ENCODE results near the gene ABAT. TPM values are rescaled to one million over a fixed set of nuclear protein-coding genes. Genes with fewer than 3 reads are reported as not detected.
A peak's percentile ranks its signal among the peaks of the same experiment; 100 is the strongest.

The ABAT gene
- total RNA-seq, 1 experiment from 2014 or later, result 6.9 TPM

GRCh38 chr16:8673611-8674412 is 605 bp upstream of the ABAT start:
- no peak overlapping the region for H3K27ac ChIP-seq (ENCODE audit: low read depth, low read length, poor library complexity, severe bottlenecking)
- no peaks in the 10 kb centered on the region for H3K27me3 ChIP-seq (replicated peaks; ENCODE audit: insufficient read depth, low read depth, low read length, poor library complexity)
- no TSS peak for BruUV-seq (replicated peaks)
- intact Hi-C loops (cut with micrococcal nuclease; ENCODE audit: unreplicated experiment), result no loop called here
- peak overlapping the region; percentile 61 for H3K4me3 ChIP-seq (ENCODE audit: low read depth, low read length, poor library complexity, severe bottlenecking)
- no peak for DNase-seq (ENCODE audit: low spot score)
- POLR2A ChIA-PET (ENCODE audit: low non-redundant PET), result no interaction called here
- no peaks in the 10 kb centered on the region for H3K36me3 ChIP-seq (ENCODE audit: insufficient read depth, low read length, poor library complexity, severe bottlenecking)
- CTCF ChIA-PET, result interaction anchor here (0.6 to 1.3 kb wide), 3 partner anchors 14 to 206 kb away, joined by 3 to 4 read pairs (median 3); no protein-coding TSS in a partner anchor
- no peaks in the 10 kb centered on the region for H3K9me3 ChIP-seq (ENCODE audit: low read depth, low read length, poor library complexity, severe bottlenecking)
- H3K4me1 ChIP-seq (ENCODE audit: insufficient read depth, low read length, poor library complexity, severe bottlenecking), result peaks cover 12% of the 10 kb centered on the region
- TF ChIP-seq CTCF (conservative IDR thresholded peaks at IDR 0.05; ENCODE audit: low read depth, low read length), result no peak
- no peak for TF ChIP-seq EZH2 (IDR thresholded peaks at IDR 0.05; ENCODE audit: borderline replicate concordance, low read depth, low read length, poor library complexity, severe bottlenecking)

- intact Hi-C loops (cut with micrococcal nuclease; ENCODE audit: unreplicated experiment), result no loop called here
Measured at GRCh38 chr16:8675183-8676159, 1.1 kb downstream of the ABAT start.

More at GRCh38 chr16:8675183-8676159, 1.1 kb downstream of the ABAT start:
- H3K9me3 ChIP-seq (ENCODE audit: low read depth, low read length, poor library complexity, severe bottlenecking), result no peaks in the 10 kb centered on the region
- ChIA-PET CTCF (interaction anchor here (1.3 kb wide), 1 partner anchor 116 kb away, joined by 3 read pairs; no protein-coding TSS in a partner anchor), POLR2A (ENCODE audit: low non-redundant PET) (interaction anchor here (0.7 kb wide), 1 partner anchor 29 kb away, joined by 5 read pairs; no protein-coding TSS in a partner anchor)
- peak; percentile 29 for DNase-seq (ENCODE audit: low spot score)
- no peaks in the 10 kb centered on the region for H3K36me3 ChIP-seq (ENCODE audit: insufficient read depth, low read length, poor library complexity, severe bottlenecking)
- BruUV-seq (replicated peaks), result no TSS peak
- H3K4me1 ChIP-seq (ENCODE audit: insufficient read depth, low read length, poor library complexity, severe bottlenecking), result peaks cover 12% of the 10 kb centered on the region
- H3K27me3 ChIP-seq (replicated peaks; ENCODE audit: insufficient read depth, low read depth, low read length, poor library complexity), result no peaks in the 10 kb centered on the region
- TF ChIP-seq EZH2 (IDR thresholded peaks at IDR 0.05; ENCODE audit: borderline replicate concordance, low read depth, low read length, poor library complexity, severe bottlenecking) (no peak), CTCF (conservative IDR thresholded peaks at IDR 0.05; ENCODE audit: low read depth, low read length) (no peak)
- H3K27ac ChIP-seq (ENCODE audit: low read depth, low read length, poor library complexity, severe bottlenecking), result no peak overlapping the region
- H3K4me3 ChIP-seq (ENCODE audit: low read depth, low read length, poor library complexity, severe bottlenecking), result peak overlapping the region; percentile 61
